Spleen (tissue), 11 donors: ENCODE measurements around the gene SLAMF1. TPM values are rescaled to one million over a fixed set of nuclear protein-coding genes. Genes with fewer than 3 reads are reported as not detected.

Experiments used
- DNase-seq: peaks from one replicate; pipeline ENCODE4 v3.0.0-alpha.2; 2020
- H3K27ac ChIP-seq, 8 donors: fragments of 200-600 bp; sonication (generic) in 7 of 8; 1 replicate in 4 of 8; 2 replicates in 4 of 8; pipeline versions ENCODE4 v1.5.0 to v1.8.0; 2016 to 2021; ENCODE audit warnings: inconsistent platforms in 4 of 8, mild to moderate bottlenecking in 4 of 8, moderate library complexity in 1 of 8
- H3K27me3 ChIP-seq, 7 donors: fragments of 200-600 bp; sonication (generic) in 6 of 7; replicated peaks in 1 of 7; 1 replicate in 4 of 7; 2 replicates in 3 of 7; pipeline versions ENCODE4 v1.5.0 to v1.8.0; 2016 to 2021; ENCODE audit warnings: inconsistent platforms in 3 of 7, mild to moderate bottlenecking in 1 of 7
- H3K36me3 ChIP-seq, 6 donors: fragments of 200-600 bp; sonication (generic) in 5 of 6; 1 replicate in 4 of 6; 2 replicates in 2 of 6; pipeline versions ENCODE4 v1.5.0 to v1.8.0; 2016 to 2021; ENCODE audit warnings: inconsistent platforms in 2 of 6
- H3K4me1 ChIP-seq, 6 donors: fragments of 200-600 bp; sonication (generic) in 5 of 6; 1 replicate in 3 of 6; 2 replicates in 3 of 6; pipeline versions ENCODE4 v1.5.0 to v1.8.0; 2016 to 2021; ENCODE audit warnings: inconsistent platforms in 3 of 6
- H3K4me3 ChIP-seq, 8 donors: fragments of 200-600 bp; sonication (generic) in 7 of 8; 1 replicate in 4 of 8; 2 replicates in 4 of 8; pipeline versions ENCODE4 v1.5.0 to v1.8.0; 2016 to 2021; ENCODE audit warnings: inconsistent platforms in 4 of 8, mild to moderate bottlenecking in 4 of 8, moderate library complexity in 2 of 8
- H3K9me3 ChIP-seq, 8 donors: fragments of 200-600 bp; sonication (generic) in 7 of 8; 1 replicate in 4 of 8; 2 replicates in 4 of 8; pipeline versions ENCODE4 v1.5.0 to v1.8.0; 2016 to 2021; ENCODE audit warnings: inconsistent platforms in 4 of 8
- CTCF ChIP-seq, 11 experiments: fragments of 200-600 bp in 7 of 11; fragments of 450-650 bp in 4 of 11; sonication (generic) in 4 of 11; IDR thresholded peaks in 8 of 11; conservative IDR thresholded peaks in 3 of 11; 1 replicate in 7 of 11; 2 replicates in 4 of 11; pipeline versions ENCODE4 v1.4.0 to v1.8.0; 2016 to 2021; ENCODE audit warnings: antibody characterized with exemption in 11 of 11, inconsistent platforms in 4 of 11, mild to moderate bottlenecking in 1 of 11
- POLR2A ChIP-seq, 3 donors: fragments of 450-650 bp; IDR thresholded peaks; one replicate each; pipeline ENCODE4 v1.5.1; 2017; ENCODE audit warnings: antibody characterized with exemption in 3 of 3, mild to moderate bottlenecking in 1 of 3
- POLR2AphosphoS5 ChIP-seq, 3 donors: sonication (generic); formaldehyde crosslinking; IDR thresholded peaks; one replicate each; pipeline ENCODE4 v1.5.1; 2017; ENCODE audit warnings: antibody characterized with exemption in 3 of 3
- WGBS, 5 donors: extraction: QIAGEN DNeasy Blood & Tissue Kit in 3 of 5; methylation state at CpG; one replicate each; pipeline versions ENCODE4 v1.1.5 to v1.1.7; 2013 to 2018; 5-methylcytosine and 5-hydroxymethylcytosine counted together
- intact Hi-C: fragments of 100-400 bp; cut with DNase I; formaldehyde crosslinking; loops from one replicate; pipeline ENCODE4 v1.15.0; 2023; ENCODE audit warnings: low total_unique reads
- polyA plus RNA-seq, 3 donors: library from polyadenylated mRNA; stranded (reverse); fragments of 200-250 nt; gene quantifications; one replicate each; pipeline ENCODE4 v1.2.1, GENCODE V29; 2013
- total RNA-seq, 7 donors: library from RNA; depleted of rRNA in 3 of 7; stranded (reverse); fragments of >200 nt in 3 of 7; fragmentation: NEBNext Ultra II Directional in 4 of 7; extraction: Animal tissue kit (Norgen Biotek cat#: 25700) in 4 of 7; gene quantifications; one replicate each; pipeline versions ENCODE4 v1.1.0 to v1.2.1, GENCODE V29; 2016 to 2021
- donor health status: healthy with polysubstance abuse.
- donor health status: DM: no; HTN: no; CAD: no; lungs with moderate emphysema.
- donor health status: DM: no; HTN: no; CAD: no.
- donor health status: Bipolar disorder and iron deficiency.
- donor health status: healthy.
- donor health status: DM: no; HTN: no; CAD: no.
- donor health status: DM: yes; HTN: yes; CAD: no.

SLAMF1 gene
- total and polyA plus RNA-seq, 10 donors, result 2.8 to 18.3 (median 10.3) TPM

- peaks cover 0 to 61% (median 45%) of the 10 kb centered on the region in 6 donors for H3K36me3 ChIP-seq
- peak in 1 of 3 donors; percentile 10 for TF ChIP-seq POLR2AphosphoS5 (IDR thresholded peaks at IDR 0.05)
- TF ChIP-seq CTCF (IDR thresholded peaks at IDR 0.05 in 8 of 11, conservative IDR thresholded peaks at IDR 0.05 in 3 of 11), result no peak
- 81 to 87% (median 84%) methylated on average over 13 of the region's 13 CpGs for WGBS, 5 donors
- intact Hi-C loops, result loop anchor here (10.0 kb wide), 1 partner anchor 62 kb away; no protein-coding TSS in a partner anchor
- no peak overlapping the region for H3K27ac ChIP-seq
- no peaks in the 10 kb centered on the region for H3K9me3 ChIP-seq
- peaks cover 31 to 71% (median 52%) of the 10 kb centered on the region in 6 donors for H3K4me1 ChIP-seq
- no peaks in the 10 kb centered on the region for H3K27me3 ChIP-seq
- no peak overlapping the region for H3K4me3 ChIP-seq
- no peak for DNase-seq
Measured at GRCh38 chr1:160676869-160677597, 30.2 kb upstream of the SLAMF1 start.

GRCh38 chr1:160675641-160676410 is 29.0 kb upstream of the SLAMF1 start:
- TF ChIP-seq POLR2AphosphoS5 (IDR thresholded peaks at IDR 0.05) (peak in 2 of 3 donors; percentile 14 to 71), POLR2A (IDR thresholded peaks at IDR 0.05) (no peak), CTCF (IDR thresholded peaks at IDR 0.05 in 8 of 11, conservative IDR thresholded peaks at IDR 0.05 in 3 of 11) (peak; percentile 66 to 84 (median 79))
- DNase-seq, result peak; percentile 94
- H3K36me3 ChIP-seq, result peaks cover 0 to 49% (median 33%) of the 10 kb centered on the region in 6 donors
- H3K27ac ChIP-seq, result peak overlapping the region in 6 of 8 donors; percentile 36 to 81 (median 60)
- peak overlapping the region in 1 of 8 donors; percentile 0 for H3K4me3 ChIP-seq
- intact Hi-C loops, result loop anchor here (10.0 kb wide), 1 partner anchor 61 kb away; no protein-coding TSS in a partner anchor
- H3K9me3 ChIP-seq, result no peaks in the 10 kb centered on the region
- H3K4me1 ChIP-seq, result peaks cover 36 to 71% (median 50%) of the 10 kb centered on the region in 6 donors
- 42 to 54% (median 49%) methylated on average over 6 of the region's 6 CpGs for WGBS, 5 donors
- no peaks in the 10 kb centered on the region for H3K27me3 ChIP-seq

- WGBS, 5 donors, result 38 to 65% (median 60%) methylated on average over 2 of the region's 2 CpGs
- Histone ChIP-seq H3K27me3 (no peaks in the 10 kb centered on the region), H3K27ac (peak overlapping the region in 5 of 8 donors; percentile 38 to 81 (median 63)), H3K9me3 (peaks cover 0 to 7% (median 5%) of the 10 kb centered on the region in 8 donors), H3K4me1 (peaks cover 36 to 68% (median 50%) of the 10 kb centered on the region in 6 donors), H3K4me3 (no peak overlapping the region), H3K36me3 (peaks cover 0 to 35% (median 19%) of the 10 kb centered on the region in 6 donors)
- intact Hi-C loops, result loop anchor here (10.0 kb wide), 1 partner anchor 60 kb away; no protein-coding TSS in a partner anchor
- DNase-seq, result no peak
- peak in 2 of 3 donors; percentile 21 to 49 for TF ChIP-seq POLR2AphosphoS5 (IDR thresholded peaks at IDR 0.05)
- TF ChIP-seq CTCF (IDR thresholded peaks at IDR 0.05 in 8 of 11, conservative IDR thresholded peaks at IDR 0.05 in 3 of 11), result no peak
Measured at GRCh38 chr1:160674415-160674814, 27.6 kb upstream of the SLAMF1 start.
